Lower leg skin (tissue), 3 donors: ENCODE measurements around the gene DDR1.
"Not testable (repeated sequence)": the region's sequence is repeated elsewhere in the genome, so short reads cannot be mapped to it uniquely, and the experiment has no call there.

Experiments used
- CTCF ChIP-seq, 3 donors: fragments of 450-650 bp; IDR thresholded peaks; one replicate each; pipeline ENCODE4 v1.5.1; 2016; ENCODE audit warnings: antibody characterized with exemption in 3 of 3, mild to moderate bottlenecking in 3 of 3, moderate library complexity in 2 of 3
- POLR2A ChIP-seq, 2 donors: fragments of 450-650 bp; IDR thresholded peaks; one replicate each; pipeline ENCODE4 v1.6.1; 2016 to 2017; ENCODE audit warnings: antibody characterized with exemption in 2 of 2, mild to moderate bottlenecking in 1 of 2, moderate library complexity in 1 of 2

- TF ChIP-seq CTCF, POLR2A (IDR thresholded peaks at IDR 0.05): not testable (repeated sequence)
These were observed 10.5 kb upstream of the DDR1 start for GRCh38 chr6:30873795-30874194.
